GM12801 (cell line): ENCODE measurements around the gene CABP4.

Source experiments
- CTCF ChIP-seq: IDR thresholded peaks from one replicate; pipeline ENCODE4 v1.5.1; 2011; ENCODE audit warnings: control low read depth; ENCODE audit not compliant: insufficient read length; ENCODE audit errors: extremely low read depth

CABP4 gene

GRCh38 chr11:67420646-67421429 lies 34.3 kb upstream of the CABP4 start:
- TF ChIP-seq CTCF, result no peak

GRCh38 chr11:67421430-67422031 lies 33.6 kb upstream of the CABP4 start:
- TF ChIP-seq CTCF, result no peak

GRCh38 chr11:67422891-67423290 lies 32.3 kb upstream of the CABP4 start:
- no peak for TF ChIP-seq CTCF

- no peak for TF ChIP-seq CTCF
These were observed 31.7 kb upstream of the CABP4 start for GRCh38 chr11:67423466-67423865.

- TF ChIP-seq CTCF, result no peak
These were observed 31.1 kb upstream of the CABP4 start for GRCh38 chr11:67423891-67424613.

- no peak for TF ChIP-seq CTCF
These were observed 26.8 kb upstream of the CABP4 start, which contains the start of gene RPS6KB2 for GRCh38 chr11:67428052-67429001. RPS6KB2 (plus strand) TSS chr11:67428494; CDS start chr11:67428546, 52 bp downstream.
